H1 (cell line): ENCODE measurements around the gene FKBP1B. TPM values are rescaled to one million over a fixed set of nuclear protein-coding genes. Genes with fewer than 3 reads are reported as not detected.

Source experiments
- CHD1 ChIP-seq: IDR thresholded peaks from 2 replicates; pipeline ENCODE4 v1.6.1; 2012; ENCODE audit warnings: low read depth, low read length, improper control_type of control experiment
- EP300 ChIP-seq, 2 experiments: IDR thresholded peaks; 1 replicate in 1 of 2; 2 replicates in 1 of 2; pipeline ENCODE4 v1.6.1; 2011 to 2012; ENCODE audit warnings: low read depth in 2 of 2, low read length in 2 of 2, mild to moderate bottlenecking in 2 of 2, borderline replicate concordance in 1 of 2, inconsistent platforms in 1 of 2, moderate library complexity in 1 of 2
- POU5F1 ChIP-seq: IDR thresholded peaks from 2 replicates; pipeline ENCODE4 v1.6.1; 2011; ENCODE audit warnings: low read depth, mild to moderate bottlenecking, low read length, moderate library complexity
- RBBP5 ChIP-seq: IDR thresholded peaks from 2 replicates; pipeline ENCODE4 v1.7.1; 2012; ENCODE audit warnings: low read depth, mild to moderate bottlenecking, inconsistent platforms, low read length, moderate library complexity, borderline replicate concordance
- YY1 ChIP-seq: IDR thresholded peaks from 2 replicates; pipeline ENCODE4 v1.6.1; 2011; ENCODE audit warnings: low read depth, mild to moderate bottlenecking, low read length
- polyA plus RNA-seq, 7 experiments: library from polyadenylated mRNA; depleted of rRNA in 3 of 7; stranded (reverse) in 5 of 7; unstranded in 2 of 7; fragments of >200 nt in 5 of 7; fragments of 200-250 nt in 2 of 7; gene quantifications; 1 replicate in 5 of 7; 2 replicates in 1 of 7; 4 replicates in 1 of 7; pipeline versions ENCODE4 v1.2.1 to v1.2.3, GENCODE V29; 2011 to 2013; ENCODE audit warnings: missing spikeins in 2 of 7, mixed read lengths in 2 of 7
- total RNA-seq: library from RNA; stranded (reverse); fragmentation: NEBNext Ultra II Directional; extraction: Animal tissue kit (Norgen Biotek cat#: 25700); gene quantifications from 2 replicates; pipeline ENCODE4 v1.2.1, GENCODE V29; 2021
- TF ChIP-seq, protein P1 (sequence below): fragments of 300-600 bp; sonication (generic); IDR thresholded peaks from 2 replicates; pipeline ENCODE4 v1.7.1; 2012; ENCODE audit warnings: low read length, moderate library complexity, mild to moderate bottlenecking, inconsistent platforms; ENCODE audit not compliant: insufficient replicate concordance
- TF ChIP-seq, protein P2 (sequence below): IDR thresholded peaks from 2 replicates; pipeline ENCODE4 v1.6.1; 2011; ENCODE audit warnings: low read length, improper control_type of control experiment
- TF ChIP-seq, protein P3 (sequence below): IDR thresholded peaks from 2 replicates; pipeline ENCODE4 v1.6.1; 2012; ENCODE audit warnings: inconsistent platforms

Gene FKBP1B
- total and polyA plus RNA-seq, 2 of the 8 experiments (the other 6 are each of a cell fraction or from before 2014, with no cell fraction given): 50.8 to 151 TPM

DNA sequence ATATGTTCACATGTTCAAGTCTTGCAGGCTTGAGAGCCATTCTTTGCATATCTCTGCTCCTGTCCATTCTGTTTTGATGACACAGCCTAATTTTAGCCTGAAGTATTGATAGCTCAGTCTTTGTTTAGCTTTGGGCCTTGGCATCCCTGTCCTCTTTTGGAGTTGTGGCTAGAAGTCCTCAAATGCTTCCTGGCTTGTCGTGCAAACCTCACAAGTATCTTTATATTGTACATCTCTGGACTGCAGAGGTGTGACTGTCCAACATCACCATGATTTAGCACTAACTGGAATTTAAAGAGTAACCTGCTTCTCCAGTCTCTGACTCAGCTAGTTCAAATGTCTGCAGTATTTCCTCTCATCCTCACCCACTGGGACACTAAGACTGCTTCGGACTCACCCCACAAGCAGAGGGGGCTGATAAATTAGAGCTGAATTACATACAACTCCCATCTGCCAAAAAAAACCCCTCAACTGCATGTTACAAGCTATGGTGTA is 61.9 kb downstream of the FKBP1B start (continued):
- TF ChIP-seq, protein P1, sequence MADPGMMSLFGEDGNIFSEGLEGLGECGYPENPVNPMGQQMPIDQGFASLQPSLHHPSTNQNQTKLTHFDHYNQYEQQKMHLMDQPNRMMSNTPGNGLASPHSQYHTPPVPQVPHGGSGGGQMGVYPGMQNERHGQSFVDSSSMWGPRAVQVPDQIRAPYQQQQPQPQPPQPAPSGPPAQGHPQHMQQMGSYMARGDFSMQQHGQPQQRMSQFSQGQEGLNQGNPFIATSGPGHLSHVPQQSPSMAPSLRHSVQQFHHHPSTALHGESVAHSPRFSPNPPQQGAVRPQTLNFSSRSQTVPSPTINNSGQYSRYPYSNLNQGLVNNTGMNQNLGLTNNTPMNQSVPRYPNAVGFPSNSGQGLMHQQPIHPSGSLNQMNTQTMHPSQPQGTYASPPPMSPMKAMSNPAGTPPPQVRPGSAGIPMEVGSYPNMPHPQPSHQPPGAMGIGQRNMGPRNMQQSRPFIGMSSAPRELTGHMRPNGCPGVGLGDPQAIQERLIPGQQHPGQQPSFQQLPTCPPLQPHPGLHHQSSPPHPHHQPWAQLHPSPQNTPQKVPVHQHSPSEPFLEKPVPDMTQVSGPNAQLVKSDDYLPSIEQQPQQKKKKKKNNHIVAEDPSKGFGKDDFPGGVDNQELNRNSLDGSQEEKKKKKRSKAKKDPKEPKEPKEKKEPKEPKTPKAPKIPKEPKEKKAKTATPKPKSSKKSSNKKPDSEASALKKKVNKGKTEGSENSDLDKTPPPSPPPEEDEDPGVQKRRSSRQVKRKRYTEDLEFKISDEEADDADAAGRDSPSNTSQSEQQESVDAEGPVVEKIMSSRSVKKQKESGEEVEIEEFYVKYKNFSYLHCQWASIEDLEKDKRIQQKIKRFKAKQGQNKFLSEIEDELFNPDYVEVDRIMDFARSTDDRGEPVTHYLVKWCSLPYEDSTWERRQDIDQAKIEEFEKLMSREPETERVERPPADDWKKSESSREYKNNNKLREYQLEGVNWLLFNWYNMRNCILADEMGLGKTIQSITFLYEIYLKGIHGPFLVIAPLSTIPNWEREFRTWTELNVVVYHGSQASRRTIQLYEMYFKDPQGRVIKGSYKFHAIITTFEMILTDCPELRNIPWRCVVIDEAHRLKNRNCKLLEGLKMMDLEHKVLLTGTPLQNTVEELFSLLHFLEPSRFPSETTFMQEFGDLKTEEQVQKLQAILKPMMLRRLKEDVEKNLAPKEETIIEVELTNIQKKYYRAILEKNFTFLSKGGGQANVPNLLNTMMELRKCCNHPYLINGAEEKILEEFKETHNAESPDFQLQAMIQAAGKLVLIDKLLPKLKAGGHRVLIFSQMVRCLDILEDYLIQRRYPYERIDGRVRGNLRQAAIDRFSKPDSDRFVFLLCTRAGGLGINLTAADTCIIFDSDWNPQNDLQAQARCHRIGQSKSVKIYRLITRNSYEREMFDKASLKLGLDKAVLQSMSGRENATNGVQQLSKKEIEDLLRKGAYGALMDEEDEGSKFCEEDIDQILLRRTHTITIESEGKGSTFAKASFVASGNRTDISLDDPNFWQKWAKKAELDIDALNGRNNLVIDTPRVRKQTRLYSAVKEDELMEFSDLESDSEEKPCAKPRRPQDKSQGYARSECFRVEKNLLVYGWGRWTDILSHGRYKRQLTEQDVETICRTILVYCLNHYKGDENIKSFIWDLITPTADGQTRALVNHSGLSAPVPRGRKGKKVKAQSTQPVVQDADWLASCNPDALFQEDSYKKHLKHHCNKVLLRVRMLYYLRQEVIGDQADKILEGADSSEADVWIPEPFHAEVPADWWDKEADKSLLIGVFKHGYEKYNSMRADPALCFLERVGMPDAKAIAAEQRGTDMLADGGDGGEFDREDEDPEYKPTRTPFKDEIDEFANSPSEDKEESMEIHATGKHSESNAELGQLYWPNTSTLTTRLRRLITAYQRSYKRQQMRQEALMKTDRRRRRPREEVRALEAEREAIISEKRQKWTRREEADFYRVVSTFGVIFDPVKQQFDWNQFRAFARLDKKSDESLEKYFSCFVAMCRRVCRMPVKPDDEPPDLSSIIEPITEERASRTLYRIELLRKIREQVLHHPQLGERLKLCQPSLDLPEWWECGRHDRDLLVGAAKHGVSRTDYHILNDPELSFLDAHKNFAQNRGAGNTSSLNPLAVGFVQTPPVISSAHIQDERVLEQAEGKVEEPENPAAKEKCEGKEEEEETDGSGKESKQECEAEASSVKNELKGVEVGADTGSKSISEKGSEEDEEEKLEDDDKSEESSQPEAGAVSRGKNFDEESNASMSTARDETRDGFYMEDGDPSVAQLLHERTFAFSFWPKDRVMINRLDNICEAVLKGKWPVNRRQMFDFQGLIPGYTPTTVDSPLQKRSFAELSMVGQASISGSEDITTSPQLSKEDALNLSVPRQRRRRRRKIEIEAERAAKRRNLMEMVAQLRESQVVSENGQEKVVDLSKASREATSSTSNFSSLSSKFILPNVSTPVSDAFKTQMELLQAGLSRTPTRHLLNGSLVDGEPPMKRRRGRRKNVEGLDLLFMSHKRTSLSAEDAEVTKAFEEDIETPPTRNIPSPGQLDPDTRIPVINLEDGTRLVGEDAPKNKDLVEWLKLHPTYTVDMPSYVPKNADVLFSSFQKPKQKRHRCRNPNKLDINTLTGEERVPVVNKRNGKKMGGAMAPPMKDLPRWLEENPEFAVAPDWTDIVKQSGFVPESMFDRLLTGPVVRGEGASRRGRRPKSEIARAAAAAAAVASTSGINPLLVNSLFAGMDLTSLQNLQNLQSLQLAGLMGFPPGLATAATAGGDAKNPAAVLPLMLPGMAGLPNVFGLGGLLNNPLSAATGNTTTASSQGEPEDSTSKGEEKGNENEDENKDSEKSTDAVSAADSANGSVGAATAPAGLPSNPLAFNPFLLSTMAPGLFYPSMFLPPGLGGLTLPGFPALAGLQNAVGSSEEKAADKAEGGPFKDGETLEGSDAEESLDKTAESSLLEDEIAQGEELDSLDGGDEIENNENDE: no peak
- TF ChIP-seq EP300 (IDR thresholded peaks at IDR 0.05; ENCODE audit: borderline replicate concordance in 1 of 2, low read depth in 2 of 2, low read length in 2 of 2) (no peak), RBBP5 (no peak), CHD1 (no peak), POU5F1 (no peak), YY1 (no peak)
- TF ChIP-seq, protein P2, sequence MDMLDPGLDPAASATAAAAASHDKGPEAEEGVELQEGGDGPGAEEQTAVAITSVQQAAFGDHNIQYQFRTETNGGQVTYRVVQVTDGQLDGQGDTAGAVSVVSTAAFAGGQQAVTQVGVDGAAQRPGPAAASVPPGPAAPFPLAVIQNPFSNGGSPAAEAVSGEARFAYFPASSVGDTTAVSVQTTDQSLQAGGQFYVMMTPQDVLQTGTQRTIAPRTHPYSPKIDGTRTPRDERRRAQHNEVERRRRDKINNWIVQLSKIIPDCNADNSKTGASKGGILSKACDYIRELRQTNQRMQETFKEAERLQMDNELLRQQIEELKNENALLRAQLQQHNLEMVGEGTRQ: no peak
- TF ChIP-seq, protein P3, sequence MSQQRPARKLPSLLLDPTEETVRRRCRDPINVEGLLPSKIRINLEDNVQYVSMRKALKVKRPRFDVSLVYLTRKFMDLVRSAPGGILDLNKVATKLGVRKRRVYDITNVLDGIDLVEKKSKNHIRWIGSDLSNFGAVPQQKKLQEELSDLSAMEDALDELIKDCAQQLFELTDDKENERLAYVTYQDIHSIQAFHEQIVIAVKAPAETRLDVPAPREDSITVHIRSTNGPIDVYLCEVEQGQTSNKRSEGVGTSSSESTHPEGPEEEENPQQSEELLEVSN: no peak
